ACC112 (cell line): ENCODE results near the gene SERP2.
A peak's percentile ranks its signal among the peaks of the same experiment; 100 is the strongest.
"Not testable (repeated sequence)": the region's sequence is repeated elsewhere in the genome, so short reads cannot be mapped to it uniquely, and the experiment has no call there.

Experiments
- H2AFZ ChIP-seq: fragments of 200-600 bp; sonication (generic); one replicate; pipeline ENCODE4 v1.6.0; 2017; ENCODE audit warnings: antibody characterized with exemption, low read length; ENCODE audit not compliant: unreplicated experiment
- H3K27ac ChIP-seq: fragments of 200-600 bp; sonication (generic); 2 replicates; pipeline ENCODE4 v1.5.1; 2014; ENCODE audit warnings: low read depth, mild to moderate bottlenecking, antibody characterized with exemption, low read length, moderate library complexity
- H3K27me3 ChIP-seq: fragments of 200-600 bp; sonication (generic); 2 replicates; pipeline ENCODE4 v1.6.1; 2014; ENCODE audit warnings: mild to moderate bottlenecking, antibody characterized with exemption, low read length, moderate library complexity, mixed read lengths; ENCODE audit not compliant: insufficient read depth
- H3K36me3 ChIP-seq: fragments of 200-600 bp; sonication (generic); 2 replicates; pipeline ENCODE4 v1.6.1; 2016; ENCODE audit warnings: mild to moderate bottlenecking, antibody characterized with exemption, low read length, moderate library complexity, mixed read lengths; ENCODE audit not compliant: insufficient read depth
- H3K4me1 ChIP-seq: fragments of 200-600 bp; sonication (generic); one replicate; pipeline ENCODE4 v1.6.1; 2016; ENCODE audit warnings: low read length, mixed read lengths; ENCODE audit not compliant: insufficient read depth, unreplicated experiment, control insufficient read depth
- H3K4me3 ChIP-seq: fragments of 200-600 bp; sonication (generic); 2 replicates; pipeline ENCODE4 v1.5.1; 2014; ENCODE audit warnings: mild to moderate bottlenecking, low read depth, low read length
- H3K79me2 ChIP-seq: fragments of 200-600 bp; sonication (generic); one replicate; pipeline ENCODE4 v1.6.0; 2016; ENCODE audit warnings: low read length; ENCODE audit not compliant: control insufficient read depth, unreplicated experiment, insufficient read depth

The SERP2 gene

DNA sequence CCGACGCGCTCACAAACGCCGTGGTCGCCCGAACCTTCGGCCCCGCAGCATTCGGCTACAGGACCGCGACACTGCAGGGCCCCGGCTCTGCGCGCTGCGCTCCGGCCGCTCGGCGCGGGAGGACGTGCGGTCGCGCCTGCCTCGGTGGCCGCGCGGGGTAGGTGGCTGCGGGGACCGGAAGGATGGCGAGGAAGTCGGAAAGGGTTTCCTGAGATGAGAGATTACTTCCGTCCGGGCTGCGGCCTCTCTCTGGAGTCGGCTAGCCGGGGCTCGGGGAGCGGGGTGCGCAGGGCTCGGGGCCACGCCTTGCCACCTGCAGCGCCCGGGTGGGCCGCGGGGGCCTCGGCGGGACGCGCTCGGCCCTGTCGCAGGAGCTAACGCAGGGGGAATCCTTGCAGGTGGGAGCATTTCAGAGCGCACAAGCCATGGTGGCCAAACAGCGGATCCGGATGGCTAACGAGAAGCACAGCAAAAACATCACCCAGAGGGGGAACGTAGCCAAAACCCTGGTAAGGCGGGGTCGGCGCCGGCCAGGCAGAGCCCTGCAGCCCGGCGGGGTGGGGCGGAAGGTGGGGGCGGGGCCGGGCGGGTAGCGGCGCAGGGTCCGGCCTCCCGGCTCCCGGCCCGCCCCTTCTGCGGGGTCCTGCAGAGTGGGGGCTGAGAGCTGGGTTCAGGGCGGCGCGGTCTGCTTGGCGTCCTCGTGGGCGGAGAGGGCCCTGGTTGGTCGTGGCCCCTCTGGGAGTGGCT is at the start of gene SERP2:
SERP2 (plus strand) TSS at position 224 of the 747 bp plus-strand sequence; CDS start at position 426, 202 bp downstream.
- peak within 1 kb of the TSS; percentile 85 for H2AFZ ChIP-seq
- no peaks in the 10 kb centered on the region for H3K79me2 ChIP-seq
- peak within 1 kb of the TSS; percentile 88 for H3K4me3 ChIP-seq
- H3K36me3 ChIP-seq = no peaks in the 10 kb centered on the region
- peaks cover 5% of the 10 kb centered on the region for H3K4me1 ChIP-seq
- H3K27ac ChIP-seq = no peak within 1 kb of the TSS
- no peaks in the 10 kb centered on the region for H3K27me3 ChIP-seq

DNA sequence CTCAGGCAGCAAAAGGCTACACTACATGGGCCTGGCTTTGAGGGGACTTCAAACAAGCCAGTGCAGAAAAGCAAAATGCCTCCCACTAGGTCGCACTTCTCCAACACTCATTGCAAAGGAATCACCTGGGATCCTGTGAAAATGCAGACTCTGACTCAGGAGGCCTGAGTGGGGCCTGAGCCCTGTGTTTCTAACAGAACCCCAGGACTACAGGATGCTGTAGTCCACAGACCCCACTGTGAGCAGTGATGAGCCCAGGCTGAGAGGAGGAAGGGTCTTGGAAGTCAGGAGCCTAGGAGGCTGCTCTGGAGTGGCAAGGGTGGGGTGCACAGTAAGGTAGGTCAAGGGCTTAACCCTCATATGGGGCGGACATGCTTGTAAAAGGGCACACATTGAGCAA is 46.7 kb upstream of the SERP2 start:
- Histone ChIP-seq H3K36me3 (no peaks in the 10 kb centered on the region), H3K27ac (no peak overlapping the region), H3K79me2 (no peaks in the 10 kb centered on the region), H3K4me3 (no peak overlapping the region), H2AFZ (no peak overlapping the region), H3K4me1 (peaks cover 13% of the 10 kb centered on the region), H3K27me3 (no peaks in the 10 kb centered on the region)

DNA sequence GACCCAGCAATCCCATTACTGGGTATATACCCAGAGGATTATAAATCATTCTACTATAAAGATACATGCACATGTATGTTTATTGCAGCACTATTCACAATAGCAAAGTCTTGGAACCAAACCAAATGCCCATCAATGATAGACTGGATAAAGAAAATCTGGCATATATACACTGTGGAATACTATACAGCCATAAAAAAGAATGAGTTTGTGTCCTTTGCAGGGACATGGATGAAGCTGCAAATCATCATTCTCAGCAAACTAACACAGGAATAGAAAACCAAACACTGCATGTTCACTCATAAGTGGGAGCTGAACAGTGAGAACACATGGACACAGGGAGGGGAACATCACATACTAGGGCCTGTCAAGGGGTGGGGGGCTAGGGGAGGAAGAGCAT is 44.6 kb upstream of the SERP2 start:
- H3K27ac ChIP-seq, H3K4me3 ChIP-seq, H3K27me3 ChIP-seq, H3K79me2 ChIP-seq, H2AFZ ChIP-seq, H3K36me3 ChIP-seq: not testable (repeated sequence)
- H3K4me1 ChIP-seq = peaks cover 20% of the 10 kb centered on the region

DNA sequence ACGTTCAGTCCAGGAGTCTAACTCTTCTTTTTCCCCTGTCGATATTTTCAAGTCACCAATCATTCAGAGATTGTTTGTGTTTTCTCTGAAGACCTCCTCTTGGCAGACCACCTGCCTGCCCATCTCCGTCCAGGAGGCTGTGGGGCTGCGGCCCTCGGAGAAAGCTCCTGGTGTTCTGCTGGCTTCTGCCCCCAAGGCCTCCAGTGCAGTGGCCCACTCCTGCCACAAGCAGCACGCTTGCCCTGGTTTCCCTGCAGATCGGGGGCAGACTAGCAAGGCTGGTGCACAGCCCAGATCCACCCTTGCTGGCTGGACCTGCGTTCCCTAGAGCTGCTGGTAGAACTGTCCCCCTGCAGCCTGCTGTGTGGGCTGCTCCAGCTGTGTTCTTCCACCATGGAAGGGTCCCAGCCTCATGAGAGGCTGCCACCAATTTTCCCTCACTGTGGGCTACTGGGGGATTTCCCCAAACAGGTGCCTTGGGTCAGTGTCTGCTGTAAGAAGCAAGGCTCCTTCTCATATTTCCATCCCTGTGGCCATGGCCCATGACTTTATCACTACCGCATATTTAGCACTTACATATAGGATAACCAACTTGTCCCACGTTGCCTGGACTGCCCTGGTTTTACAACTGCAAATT is 43.6 kb upstream of the SERP2 start:
- H3K4me3 ChIP-seq = no peak overlapping the region
- H3K27me3 ChIP-seq = no peaks in the 10 kb centered on the region
- no peaks in the 10 kb centered on the region for H3K79me2 ChIP-seq
- H3K27ac ChIP-seq = no peak overlapping the region
- no peaks in the 10 kb centered on the region for H3K36me3 ChIP-seq
- H2AFZ ChIP-seq = no peak overlapping the region
- peaks cover 20% of the 10 kb centered on the region for H3K4me1 ChIP-seq

DNA sequence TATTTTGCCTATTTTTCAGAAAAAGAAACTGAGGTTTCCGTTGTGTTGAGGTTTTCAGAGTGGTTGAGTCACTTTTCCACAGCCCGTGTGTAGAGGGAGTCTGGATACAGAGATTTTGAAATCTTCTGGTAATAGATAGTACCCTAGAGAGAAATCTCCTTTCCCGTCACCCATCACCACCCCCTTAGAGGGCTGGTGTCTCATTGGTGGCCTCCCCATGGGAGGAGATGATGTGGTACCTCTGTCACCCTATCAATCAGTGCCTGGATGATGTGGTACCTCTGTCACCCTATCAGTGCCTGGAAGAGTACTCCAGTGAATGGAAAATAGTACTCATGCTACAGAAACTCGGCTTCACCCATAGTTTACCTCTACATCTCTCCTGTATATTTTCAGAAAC is 42.2 kb upstream of the SERP2 start:
- Histone ChIP-seq H3K4me3 (peak overlapping the region; percentile 26; the same call in 1 of the 2 replicates), H3K27ac (peak overlapping the region; percentile 75), H3K4me1 (peaks cover 20% of the 10 kb centered on the region), H3K36me3 (no peaks in the 10 kb centered on the region), H3K27me3 (no peaks in the 10 kb centered on the region), H3K79me2 (no peaks in the 10 kb centered on the region), H2AFZ (peak overlapping the region; percentile 14)

DNA sequence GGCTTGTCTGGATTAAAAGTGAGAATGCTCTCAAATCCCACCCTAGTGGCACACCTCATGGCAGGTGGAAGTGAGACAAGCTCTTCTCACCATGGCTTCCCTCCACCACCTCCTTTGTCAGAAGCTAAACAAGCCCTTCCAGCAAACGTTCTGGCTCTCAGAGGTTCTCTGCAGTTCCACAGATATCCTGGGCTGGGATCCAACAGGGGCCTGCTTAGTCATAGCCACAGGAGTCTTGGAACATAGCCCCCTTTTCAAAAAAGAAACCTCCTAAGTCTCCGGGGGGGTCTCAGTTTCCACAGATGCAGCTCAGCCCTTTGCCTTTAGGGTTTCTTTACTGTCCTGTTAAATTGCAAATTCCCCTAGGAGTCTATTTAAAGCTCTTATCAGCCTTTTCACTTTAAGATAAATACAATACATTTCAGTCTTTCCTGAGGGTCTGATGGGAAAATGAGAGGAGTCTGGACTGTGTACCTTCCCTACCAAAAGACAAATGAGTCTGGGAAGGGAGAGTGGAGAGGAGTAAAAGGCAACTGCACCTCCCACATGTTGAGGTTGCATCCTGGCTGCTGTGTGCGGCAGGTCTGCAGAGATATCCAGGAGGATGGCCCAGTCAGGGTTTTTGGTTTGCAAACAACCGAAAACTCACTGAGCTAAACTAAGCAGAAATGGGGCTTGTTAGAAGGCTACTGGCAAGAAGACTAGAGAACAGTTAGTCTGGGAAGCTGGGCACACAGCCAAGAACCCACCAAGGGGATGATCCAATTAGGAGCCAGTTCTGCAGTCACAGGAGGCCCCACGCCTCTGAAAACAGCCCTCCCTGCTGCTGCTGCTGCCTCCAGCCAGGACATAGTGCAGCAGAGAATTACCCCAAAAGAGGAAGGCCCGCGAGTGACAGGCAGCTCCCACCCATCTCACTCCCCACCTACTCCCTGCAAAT is 41.4 kb upstream of the SERP2 start:
- Histone ChIP-seq H3K27ac (peak overlapping the region; percentile 75), H3K36me3 (no peaks in the 10 kb centered on the region), H3K79me2 (no peaks in the 10 kb centered on the region), H3K4me3 (peak overlapping the region; percentile 26; the same call in 1 of the 2 replicates), H3K27me3 (no peaks in the 10 kb centered on the region), H3K4me1 (peaks cover 20% of the 10 kb centered on the region), H2AFZ (peak overlapping the region; percentile 6)

DNA sequence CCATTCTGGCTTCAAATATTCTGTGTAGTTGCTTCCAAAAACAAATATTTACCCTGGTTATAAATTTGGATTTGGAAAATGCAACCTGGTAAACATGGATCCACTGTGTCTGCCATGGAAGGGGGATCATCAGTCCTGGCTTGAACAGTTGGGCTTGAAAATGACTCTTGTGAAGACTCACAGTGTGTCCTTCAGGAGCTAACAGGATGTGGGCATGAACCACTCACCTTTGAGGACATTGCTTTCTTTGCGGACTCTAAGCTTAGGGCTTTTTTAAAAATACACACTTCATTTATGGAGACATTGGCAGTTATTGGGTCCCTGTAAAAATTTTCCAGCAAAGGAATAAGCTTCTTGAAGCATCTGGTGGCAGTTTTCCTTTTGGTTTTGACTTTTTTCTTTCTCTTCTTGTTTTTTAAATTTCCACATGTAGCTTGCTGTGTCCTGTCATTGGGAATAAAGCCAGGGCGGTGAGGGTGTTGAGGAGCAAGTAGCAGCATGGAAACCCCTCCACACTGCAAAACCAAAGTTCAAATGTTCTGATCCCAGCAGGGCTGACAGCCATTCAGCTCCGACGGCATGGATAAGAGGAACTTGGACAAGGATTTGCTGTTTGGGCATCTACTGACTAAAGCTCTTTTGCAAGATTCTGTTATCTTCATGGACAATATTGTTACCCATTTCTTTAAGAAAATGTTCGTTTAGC is 39.5 kb upstream of the SERP2 start:
- Histone ChIP-seq H3K27ac (no peak overlapping the region), H3K79me2 (no peaks in the 10 kb centered on the region), H3K4me1 (peaks cover 20% of the 10 kb centered on the region), H3K4me3 (no peak overlapping the region), H2AFZ (no peak overlapping the region), H3K36me3 (no peaks in the 10 kb centered on the region), H3K27me3 (no peaks in the 10 kb centered on the region)

DNA sequence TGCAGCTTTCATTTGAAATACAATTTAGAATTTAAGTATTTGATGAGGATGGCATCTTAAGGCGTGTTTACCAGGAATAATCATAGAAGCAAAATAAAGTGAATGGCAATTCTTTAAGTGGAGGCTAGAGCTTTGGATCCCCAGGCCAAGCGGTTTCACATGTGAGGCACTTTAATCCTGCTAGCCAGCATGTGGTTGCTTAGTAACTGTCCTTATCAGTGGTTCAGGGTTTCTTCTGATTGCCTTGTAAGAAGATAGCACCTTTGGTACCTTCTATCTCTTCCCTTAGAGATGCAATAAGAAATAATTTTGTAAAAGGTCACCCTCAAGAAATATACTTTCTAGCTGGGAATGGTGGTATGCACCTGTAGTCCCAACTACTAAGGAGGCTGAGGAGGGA is 38.9 kb upstream of the SERP2 start:
- Histone ChIP-seq H3K27ac (no peak overlapping the region), H3K4me3 (no peak overlapping the region), H3K27me3 (no peaks in the 10 kb centered on the region), H3K79me2 (no peaks in the 10 kb centered on the region), H3K4me1 (peaks cover 20% of the 10 kb centered on the region), H2AFZ (no peak overlapping the region), H3K36me3 (no peaks in the 10 kb centered on the region)

DNA sequence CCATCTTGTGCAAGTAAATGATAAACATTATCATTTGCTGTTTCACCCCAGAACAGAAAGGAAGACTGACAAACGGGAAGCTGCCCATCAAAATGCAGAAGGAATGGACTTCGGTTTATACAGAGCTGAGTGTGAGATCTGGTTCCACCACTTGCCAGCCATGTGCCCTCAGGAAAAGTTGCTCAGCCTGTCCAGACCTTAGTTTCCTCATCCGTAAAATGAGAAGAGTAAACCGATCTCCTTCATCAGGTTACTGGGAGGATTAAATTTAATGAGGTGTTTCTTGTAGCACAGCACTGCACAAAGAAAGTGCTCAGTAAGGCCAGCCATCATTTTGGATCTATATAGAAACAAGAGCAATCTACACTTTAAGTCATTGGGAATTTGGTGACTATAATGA is 36.7 kb upstream of the SERP2 start:
- H3K36me3 ChIP-seq = no peaks in the 10 kb centered on the region
- no peaks in the 10 kb centered on the region for H3K27me3 ChIP-seq
- H3K27ac ChIP-seq = no peak overlapping the region
- H3K79me2 ChIP-seq = no peaks in the 10 kb centered on the region
- H3K4me1 ChIP-seq = peaks cover 8% of the 10 kb centered on the region
- no peak overlapping the region for H3K4me3 ChIP-seq
- no peak overlapping the region for H2AFZ ChIP-seq

DNA sequence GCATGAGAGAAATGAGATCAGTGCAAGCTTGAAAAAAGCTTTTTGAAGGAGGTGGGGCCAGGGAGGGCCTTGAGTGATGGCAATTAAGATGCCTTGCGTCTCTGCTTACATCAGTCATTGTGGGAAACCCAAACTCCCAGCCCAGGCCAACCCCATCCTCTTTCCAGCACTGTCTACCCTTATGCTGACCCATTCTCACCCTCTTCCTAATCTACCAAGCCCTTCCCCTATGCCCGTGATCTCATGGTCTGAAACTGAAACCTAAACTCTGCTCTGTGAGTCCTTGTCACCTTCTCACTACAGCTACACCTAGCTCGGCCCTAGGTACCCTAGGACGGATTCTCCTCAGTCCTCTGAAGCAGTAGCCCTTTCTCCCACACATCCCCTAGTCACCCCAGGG is 36.0 kb upstream of the SERP2 start:
- Histone ChIP-seq H3K4me3 (no peak overlapping the region), H3K27me3 (no peaks in the 10 kb centered on the region), H3K36me3 (no peaks in the 10 kb centered on the region), H3K79me2 (no peaks in the 10 kb centered on the region), H3K27ac (no peak overlapping the region), H3K4me1 (peaks cover 1% of the 10 kb centered on the region), H2AFZ (no peak overlapping the region)
